ENCODE results near the gene CRB3.

- no peak for TF ChIP-seq CTCF (IDR thresholded peaks at IDR 0.05)
- TF ChIP-seq POLR2A (IDR thresholded peaks at IDR 0.05), result no peak
These were observed 21.9 kb upstream of the CRB3 start for GRCh38 chr19:6442087-6442688.

All from testis (tissue), 2 donors.